Measurements from ENCODE around the gene IDE. TPM values are rescaled to one million over a fixed set of nuclear protein-coding genes. Genes with fewer than 3 reads are reported as not detected.
"Not testable (repeated sequence)": the region's sequence is repeated elsewhere in the genome, so short reads cannot be mapped to it uniquely, and the experiment has no call there.

The IDE gene
- total RNA-seq, 1 donor from 2014 or later: 15.3 TPM

DNA sequence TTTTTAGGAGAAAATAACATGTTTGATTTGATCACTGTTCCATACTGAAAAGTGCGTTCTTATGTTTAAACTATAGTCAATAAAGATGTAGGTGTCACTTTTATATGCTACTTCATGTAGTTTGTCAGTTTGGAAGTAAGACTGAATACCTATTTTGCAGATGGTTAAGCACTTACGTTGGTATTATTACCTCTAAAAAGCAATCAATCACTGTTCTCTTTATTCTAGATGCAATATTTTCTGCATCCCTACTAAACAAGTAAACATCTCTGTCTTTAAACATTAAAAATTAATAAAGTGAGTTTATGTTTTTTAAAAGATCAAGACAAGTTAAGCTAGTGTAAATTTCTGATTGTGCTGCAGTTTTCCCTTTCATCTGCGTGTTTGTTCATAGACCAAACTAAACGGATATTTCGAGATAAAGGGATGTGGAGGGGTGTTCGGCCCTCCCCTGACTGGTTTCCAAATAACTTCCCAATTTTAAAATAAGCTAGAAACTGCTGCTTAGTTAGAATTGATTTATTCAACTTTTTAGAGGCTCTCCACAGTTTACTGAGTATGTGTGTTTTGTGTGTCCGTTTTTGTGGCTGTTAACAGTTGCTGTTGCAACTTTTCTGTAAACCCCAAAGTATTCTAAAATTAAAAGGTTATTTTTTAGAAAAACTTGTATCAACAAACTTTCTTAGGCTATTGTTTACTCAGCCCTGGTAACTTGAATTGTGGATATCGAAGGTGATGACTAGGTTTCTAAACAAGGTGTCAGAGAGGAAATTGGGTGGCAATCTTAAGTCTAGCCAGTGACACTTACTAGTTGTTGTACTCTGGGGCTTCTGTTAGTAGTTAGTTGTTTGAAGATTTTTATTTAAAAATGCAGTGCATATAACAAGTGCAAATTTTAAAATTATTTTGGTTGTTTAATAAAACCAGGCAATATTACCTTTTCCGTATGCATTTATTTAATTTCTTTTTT is 20.0 kb upstream of the IDE start:
- Histone ChIP-seq H3K4me3 (ENCODE audit: low read depth, low read length) (peak overlapping the region; percentile 90), H3K27me3 (ENCODE audit: control insufficient read depth, insufficient read depth, low read length) (no peaks in the 10 kb centered on the region), H3K36me3 (ENCODE audit: control insufficient read depth, insufficient read depth, low read length) (no peaks in the 10 kb centered on the region)
- no peak for FAIRE-seq
- no peak for DNase-seq (ENCODE audit: low read depth)
- TF ChIP-seq, protein P1, sequence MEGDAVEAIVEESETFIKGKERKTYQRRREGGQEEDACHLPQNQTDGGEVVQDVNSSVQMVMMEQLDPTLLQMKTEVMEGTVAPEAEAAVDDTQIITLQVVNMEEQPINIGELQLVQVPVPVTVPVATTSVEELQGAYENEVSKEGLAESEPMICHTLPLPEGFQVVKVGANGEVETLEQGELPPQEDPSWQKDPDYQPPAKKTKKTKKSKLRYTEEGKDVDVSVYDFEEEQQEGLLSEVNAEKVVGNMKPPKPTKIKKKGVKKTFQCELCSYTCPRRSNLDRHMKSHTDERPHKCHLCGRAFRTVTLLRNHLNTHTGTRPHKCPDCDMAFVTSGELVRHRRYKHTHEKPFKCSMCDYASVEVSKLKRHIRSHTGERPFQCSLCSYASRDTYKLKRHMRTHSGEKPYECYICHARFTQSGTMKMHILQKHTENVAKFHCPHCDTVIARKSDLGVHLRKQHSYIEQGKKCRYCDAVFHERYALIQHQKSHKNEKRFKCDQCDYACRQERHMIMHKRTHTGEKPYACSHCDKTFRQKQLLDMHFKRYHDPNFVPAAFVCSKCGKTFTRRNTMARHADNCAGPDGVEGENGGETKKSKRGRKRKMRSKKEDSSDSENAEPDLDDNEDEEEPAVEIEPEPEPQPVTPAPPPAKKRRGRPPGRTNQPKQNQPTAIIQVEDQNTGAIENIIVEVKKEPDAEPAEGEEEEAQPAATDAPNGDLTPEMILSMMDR (IDR thresholded peaks at IDR 0.05; ENCODE audit: insufficient read depth, low read length, severe bottlenecking): no peak

DNA sequence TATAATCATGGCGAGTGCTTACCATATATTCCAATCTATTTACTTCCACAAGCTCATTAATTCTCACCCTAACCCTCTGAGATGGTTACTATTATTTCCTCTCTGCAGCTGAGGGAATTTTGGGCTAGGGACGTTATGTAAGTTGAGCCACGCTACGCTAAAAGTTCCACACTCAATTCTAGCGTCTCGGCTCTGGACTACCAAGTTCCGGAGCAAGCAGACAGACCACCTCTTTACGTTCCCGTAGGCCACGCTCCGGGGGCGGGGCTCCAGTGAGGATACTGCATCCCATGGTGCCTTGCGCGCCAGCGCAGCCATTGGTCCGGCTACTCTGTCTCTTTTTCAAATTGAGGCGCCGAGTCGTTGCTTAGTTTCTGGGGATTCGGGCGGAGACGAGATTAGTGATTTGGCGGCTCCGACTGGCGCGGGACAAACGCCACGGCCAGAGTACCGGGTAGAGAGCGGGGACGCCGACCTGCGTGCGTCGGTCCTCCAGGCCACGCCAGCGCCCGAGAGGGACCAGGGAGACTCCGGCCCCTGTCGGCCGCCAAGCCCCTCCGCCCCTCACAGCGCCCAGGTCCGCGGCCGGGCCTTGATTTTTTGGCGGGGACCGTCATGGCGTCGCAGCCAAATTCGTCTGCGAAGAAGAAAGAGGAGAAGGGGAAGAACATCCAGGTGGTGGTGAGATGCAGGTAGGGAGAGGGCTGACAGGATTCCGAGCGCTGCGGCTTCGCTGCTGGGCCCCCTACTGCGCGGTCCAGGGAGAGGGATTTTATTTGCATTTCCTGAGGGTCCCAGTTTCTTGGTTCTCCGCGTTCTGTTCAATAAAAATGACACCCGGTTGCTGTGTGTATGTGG is 19.1 kb upstream of the IDE start, which contains the start of gene KIF11:
Gene KIF11, plus strand, starts transcription at position 370 of the 858 bp plus-strand sequence. Its CDS starts 246 bp downstream, at position 616.
- Histone ChIP-seq H3K36me3 (ENCODE audit: control insufficient read depth, insufficient read depth, low read length) (no peaks in the 10 kb centered on the region), H3K4me3 (ENCODE audit: low read depth, low read length) (peak within 1 kb of the TSS; percentile 90), H3K27me3 (ENCODE audit: control insufficient read depth, insufficient read depth, low read length) (no peaks in the 10 kb centered on the region)
- DNase-seq (ENCODE audit: low read depth) (peak; percentile 91), FAIRE-seq (no peak)
- TF ChIP-seq, protein P1 (IDR thresholded peaks at IDR 0.05; ENCODE audit: insufficient read depth, low read length, severe bottlenecking): no peak

DNA sequence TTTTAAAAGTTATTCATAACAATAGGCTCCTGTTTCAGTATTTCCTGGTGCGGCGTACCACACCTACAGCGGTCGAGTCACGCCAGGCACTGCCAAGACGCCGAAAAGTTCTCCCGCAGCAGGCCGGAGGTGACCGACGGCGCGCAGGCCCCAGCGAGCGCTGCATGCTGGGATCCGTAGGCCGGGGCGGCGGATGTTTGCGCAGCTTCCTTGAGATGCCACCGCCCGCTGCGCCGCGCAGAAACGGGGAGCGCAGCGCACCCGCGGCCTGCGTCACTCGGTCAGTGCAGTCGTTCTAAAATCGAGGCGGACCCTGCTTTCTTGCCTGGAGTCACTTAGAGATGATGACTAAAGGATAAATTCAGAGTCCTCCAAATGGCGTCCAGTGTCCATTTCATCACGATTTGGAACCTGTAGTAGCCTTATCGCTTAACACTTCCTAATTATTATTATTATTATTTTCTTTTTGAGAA is 17.7 kb upstream of the IDE start:
- no peak for FAIRE-seq
- TF ChIP-seq, protein P1 (IDR thresholded peaks at IDR 0.05; ENCODE audit: insufficient read depth, low read length, severe bottlenecking): no peak
- H3K27me3 ChIP-seq (ENCODE audit: control insufficient read depth, insufficient read depth, low read length): no peaks in the 10 kb centered on the region
- peak; percentile 90 for DNase-seq (ENCODE audit: low read depth)
- H3K36me3 ChIP-seq (ENCODE audit: control insufficient read depth, insufficient read depth, low read length): no peaks in the 10 kb centered on the region
- H3K4me3 ChIP-seq (ENCODE audit: low read depth, low read length): peak overlapping the region; percentile 90

DNA sequence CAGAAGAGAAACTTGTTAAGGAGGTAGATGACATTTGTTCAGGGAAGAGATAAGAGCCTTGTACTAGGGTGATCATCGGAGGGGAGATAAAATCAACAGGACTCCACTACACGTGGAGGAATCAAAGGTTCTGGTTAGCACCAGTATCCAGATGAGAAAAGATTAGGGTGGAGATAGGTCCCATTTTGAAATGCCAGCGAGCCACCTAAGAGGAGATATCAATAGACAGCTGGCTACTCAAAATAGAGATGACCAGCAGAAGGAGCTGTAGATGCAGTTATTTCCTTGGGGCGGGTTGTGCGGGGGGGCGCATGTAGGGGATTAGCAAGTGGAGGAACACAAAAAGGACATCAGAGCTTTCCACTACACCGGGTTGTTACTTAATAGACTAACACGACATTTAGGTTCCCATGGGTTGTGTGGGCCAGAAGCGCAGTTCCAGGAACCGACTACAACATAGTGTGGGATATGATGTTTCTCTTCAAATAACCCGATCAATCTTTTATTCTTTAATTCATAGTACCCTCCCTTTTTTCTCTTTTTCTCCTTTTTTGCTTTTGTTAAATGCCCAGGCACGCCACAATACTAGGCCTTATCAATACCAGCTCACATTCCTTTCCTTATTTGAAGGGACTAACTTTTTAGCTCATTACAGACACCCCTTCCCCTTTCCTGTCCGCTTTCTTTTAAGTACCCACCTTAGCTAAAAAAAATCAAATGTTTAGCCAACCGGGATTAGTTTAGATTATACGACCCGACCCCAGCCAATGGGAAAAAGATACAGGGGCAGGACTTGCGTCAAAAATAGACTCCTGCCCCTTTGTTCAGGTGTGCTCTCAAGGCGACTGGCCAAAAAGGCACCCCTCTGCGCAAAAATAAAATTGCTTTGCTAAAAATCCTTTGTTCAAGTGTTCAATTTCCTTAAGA is 17.0 kb upstream of the IDE start:
- Histone ChIP-seq H3K4me3 (ENCODE audit: low read depth, low read length) (peak overlapping the region; percentile 22), H3K27me3 (ENCODE audit: control insufficient read depth, insufficient read depth, low read length) (no peaks in the 10 kb centered on the region), H3K36me3 (ENCODE audit: control insufficient read depth, insufficient read depth, low read length) (no peaks in the 10 kb centered on the region)
- TF ChIP-seq, protein P1 (IDR thresholded peaks at IDR 0.05; ENCODE audit: insufficient read depth, low read length, severe bottlenecking): peak; percentile 4
- no peak for FAIRE-seq
- no peak for DNase-seq (ENCODE audit: low read depth)

DNA sequence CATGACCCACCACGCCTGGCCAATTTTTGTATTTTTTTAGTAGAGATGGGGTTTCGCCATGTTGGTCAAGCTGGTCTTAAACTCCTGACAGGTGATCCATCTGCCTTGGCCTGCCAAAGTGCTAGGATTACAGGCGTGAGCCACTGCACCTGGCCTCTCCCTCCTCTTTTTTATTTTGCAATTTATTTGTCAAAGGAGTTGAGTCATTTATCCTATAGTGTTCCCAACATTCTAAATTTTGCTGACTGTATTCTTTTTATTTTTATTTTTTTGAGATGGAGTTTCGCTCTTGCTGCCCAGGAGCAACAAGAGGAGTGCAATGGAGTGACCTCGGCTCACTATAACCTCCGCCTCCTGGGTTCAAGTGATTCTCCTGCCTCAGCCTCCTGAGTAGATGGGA is 8.5 kb upstream of the IDE start:
- not testable (repeated sequence) for FAIRE-seq; H3K4me3 ChIP-seq (ENCODE audit: low read depth, low read length); H3K27me3 ChIP-seq (ENCODE audit: control insufficient read depth, insufficient read depth, low read length); H3K36me3 ChIP-seq (ENCODE audit: control insufficient read depth, insufficient read depth, low read length)
- DNase-seq (ENCODE audit: low read depth): peak; percentile 51

Data from bronchial epithelial cell (primary cell).